IPS-NIHi11 (cell line): ENCODE results near the gene TDRD1.

Experiments used
- DNase-seq: peaks from one replicate; pipeline ENCODE4 v3.0.0; 2012; ENCODE audit warnings: mixed read lengths, low spot score

Gene TDRD1

GRCh38 chr10:114266521-114266920 is 87.4 kb downstream of the TDRD1 start:
- peak; percentile 34 for DNase-seq

GRCh38 chr10:114271075-114271778 is 92.1 kb downstream of the TDRD1 start:
- DNase-seq = no peak

DNA sequence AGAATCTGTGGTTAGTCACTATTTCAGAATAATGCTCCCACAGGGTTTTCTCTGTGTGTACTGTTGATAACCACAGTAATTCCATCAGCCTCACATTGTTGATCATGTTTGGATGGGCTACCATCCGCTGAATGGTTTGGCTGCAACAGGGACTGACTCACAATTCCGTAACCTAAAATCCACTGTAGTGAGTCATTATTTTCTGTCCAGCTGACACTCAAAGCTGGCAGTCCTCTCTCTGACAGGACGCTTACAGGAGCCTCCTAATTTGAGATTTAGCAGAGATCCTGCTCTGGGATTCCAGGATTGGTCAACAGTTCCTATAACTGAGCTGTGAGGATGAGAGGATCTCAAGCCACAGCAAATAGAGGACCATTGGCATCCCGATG is 92.6 kb downstream of the TDRD1 start:
- DNase-seq = no peak

GRCh38 chr10:114272696-114273095 is 93.5 kb downstream of the TDRD1 start:
- DNase-seq = no peak

DNA sequence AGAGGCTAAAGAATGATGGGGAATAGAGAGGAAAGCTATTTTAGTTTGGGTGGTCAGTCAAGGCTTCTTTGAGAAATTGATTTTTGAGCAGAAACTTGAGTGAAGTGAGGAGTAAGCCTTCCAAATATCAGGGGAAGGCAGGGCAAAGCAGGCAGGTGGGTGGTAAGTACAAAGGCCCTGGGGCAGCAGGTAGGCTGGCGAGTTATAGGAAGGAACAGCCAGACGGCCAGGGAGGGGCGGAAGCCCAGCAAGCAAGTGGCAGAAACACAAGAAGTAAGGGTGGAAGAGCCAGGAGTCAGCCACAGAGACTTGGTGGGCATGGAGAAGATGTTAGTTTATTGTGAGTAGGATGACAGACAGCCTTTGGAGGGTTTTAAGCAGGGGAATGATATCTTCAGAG is 94.8 kb downstream of the TDRD1 start:
- DNase-seq = no peak

- DNase-seq = no peak
Observed at GRCh38 chr10:114274616-114275453, 95.7 kb downstream of the TDRD1 start.

- no peak for DNase-seq
Observed at GRCh38 chr10:114276066-114276465, 96.9 kb downstream of the TDRD1 start.

- no peak for DNase-seq
Observed at GRCh38 chr10:114276671-114277070, 97.5 kb downstream of the TDRD1 start.

- DNase-seq = no peak
Observed at GRCh38 chr10:114278140-114278883, 99.2 kb downstream of the TDRD1 start.

DNA sequence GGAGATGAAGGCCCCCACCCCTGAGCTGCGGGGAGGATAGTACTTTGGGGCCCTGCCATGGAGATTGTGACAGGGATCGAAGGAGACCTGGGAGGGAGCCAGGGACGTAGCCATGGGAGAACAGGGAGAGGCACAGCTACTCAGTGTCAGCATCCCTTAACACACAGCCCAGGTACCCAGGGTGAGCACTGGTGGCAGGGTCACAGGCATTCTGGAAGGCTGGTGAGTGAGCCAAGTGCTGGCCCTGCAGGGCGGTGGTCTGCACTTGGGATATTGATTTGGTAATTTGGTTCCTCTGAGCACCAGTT is 99.7 kb downstream of the TDRD1 start:
- DNase-seq = no peak

- DNase-seq = no peak
Observed at GRCh38 chr10:114279289-114279688, 100.1 kb downstream of the TDRD1 start.

GRCh38 chr10:114279901-114280644 is 100.9 kb downstream of the TDRD1 start:
- DNase-seq = no peak

DNA sequence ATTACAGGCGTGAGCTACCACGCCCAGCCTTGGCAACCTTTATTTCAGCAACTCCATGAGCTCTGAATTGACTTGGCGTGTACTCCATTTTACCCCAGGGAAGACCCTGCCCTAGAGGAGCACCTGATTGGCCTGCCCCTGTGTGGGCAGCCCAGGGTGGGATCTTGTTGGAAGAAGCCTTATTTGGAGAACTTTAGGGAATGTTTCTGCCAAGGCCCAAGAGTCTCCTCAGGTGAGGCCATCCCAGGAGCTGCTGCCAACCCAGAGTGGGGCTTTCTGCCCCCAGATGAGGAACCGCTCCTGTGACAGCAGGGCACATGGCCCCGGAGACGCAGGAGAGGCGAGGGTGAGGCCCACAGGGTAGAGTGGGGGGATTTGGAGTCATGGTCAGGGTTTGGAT is 101.9 kb downstream of the TDRD1 start:
- no peak for DNase-seq

DNA sequence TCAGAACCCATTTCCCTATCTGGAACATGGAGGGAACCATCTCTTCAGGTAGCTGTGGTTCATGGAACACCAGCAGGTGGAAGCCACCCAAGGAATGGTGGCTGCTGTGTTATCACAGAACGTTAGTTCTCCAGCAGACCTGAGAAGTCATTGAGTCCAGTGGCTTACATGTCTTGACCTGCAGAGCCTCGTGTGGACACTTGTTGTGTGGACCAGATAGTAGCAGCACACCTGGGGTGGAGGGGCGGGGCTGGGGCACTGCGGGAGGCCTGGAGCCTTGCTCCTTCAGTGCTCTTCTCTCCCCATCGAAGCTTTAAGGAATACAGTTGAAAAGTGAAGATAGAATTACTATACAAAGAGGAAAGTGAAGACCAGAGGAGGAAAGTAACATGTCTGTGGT is 102.3 kb downstream of the TDRD1 start:
- no peak for DNase-seq
